OCI-LY7 (cell line): ENCODE results near the gene APOL3. TPM values are rescaled to one million over a fixed set of nuclear protein-coding genes. Genes with fewer than 3 reads are reported as not detected.
A peak's percentile ranks its signal among the peaks of the same experiment; 100 is the strongest.

Experiments used
- BruUV-seq: library from RNA; stranded (reverse); fragments of 400-500 nt; replicated peaks from 2 replicates; lab custom pipeline; 2021; lab: Mats Ljungman, UMichigan
- CTCF ChIA-PET: fragments of 300-600 bp; sonication (Branson Sonifier 250); formaldehyde crosslinking; loops from one replicate; lab custom pipeline; 2022; ENCODE audit warnings: antibody characterized with exemption; ENCODE audit not compliant: unreplicated experiment; lab: Charles Lee
- POLR2A ChIA-PET: fragments of 300-600 bp; sonication (Branson Sonifier 250); formaldehyde crosslinking; loops from one replicate; lab custom pipeline; 2022; ENCODE audit warnings: antibody characterized with exemption; lab: Charles Lee
- DNase-seq: peaks from one replicate; pipeline ENCODE4 v3.0.0-alpha.2; 2015; ENCODE audit warnings: low spot score
- H2AFZ ChIP-seq: fragments of 200-600 bp; sonication (generic), shearing (Covaris generic); 2 replicates; pipeline ENCODE4 v1.6.1; 2014; ENCODE audit warnings: mild to moderate bottlenecking, antibody characterized with exemption, low read length, moderate library complexity
- H3K27ac ChIP-seq: fragments of 200-600 bp; sonication (generic); 2 replicates; pipeline ENCODE4 v1.5.1; 2014; ENCODE audit warnings: mixed run types, low read depth, mild to moderate bottlenecking, moderate library complexity, low read length, inconsistent platforms; ENCODE audit not compliant: poor library complexity, severe bottlenecking
- H3K36me3 ChIP-seq: fragments of 200-600 bp; sonication (generic); 2 replicates; pipeline ENCODE4 v1.6.1; 2014; ENCODE audit warnings: mild to moderate bottlenecking, antibody characterized with exemption, low read length, moderate library complexity, mixed read lengths; ENCODE audit not compliant: insufficient read depth
- H3K4me1 ChIP-seq: fragments of 200-600 bp; sonication (generic); 2 replicates; pipeline ENCODE4 v1.5.1; 2014; ENCODE audit warnings: mild to moderate bottlenecking, low read length; ENCODE audit not compliant: insufficient read depth, poor library complexity, severe bottlenecking
- H3K4me2 ChIP-seq: fragments of 200-600 bp; sonication (generic); 2 replicates; pipeline ENCODE4 v1.6.1; 2014; ENCODE audit warnings: mild to moderate bottlenecking, low read length
- H3K4me3 ChIP-seq: fragments of 200-600 bp; sonication (generic); 2 replicates; pipeline ENCODE4 v1.5.1; 2014; ENCODE audit warnings: mild to moderate bottlenecking, low read depth, low read length; ENCODE audit not compliant: poor library complexity, severe bottlenecking
- H3K79me2 ChIP-seq: fragments of 200-600 bp; sonication (generic); 2 replicates; pipeline ENCODE4 v1.6.1; 2016; ENCODE audit warnings: low read depth, mild to moderate bottlenecking, low read length, moderate library complexity, mixed read lengths; ENCODE audit not compliant: insufficient read depth
- H3K9me2 ChIP-seq: fragments of 200-600 bp; sonication (generic); 2 replicates; pipeline ENCODE4 v1.6.1; 2016; ENCODE audit warnings: mild to moderate bottlenecking, low read length, mixed read lengths; ENCODE audit not compliant: insufficient read depth
- H3K9me3 ChIP-seq: fragments of 200-600 bp; sonication (generic); 2 replicates; pipeline ENCODE4 v1.6.1; 2014; ENCODE audit warnings: mild to moderate bottlenecking, mixed run types, low read length, mixed read lengths
- H4K20me1 ChIP-seq: fragments of 200-600 bp; sonication (generic); 2 replicates; pipeline ENCODE4 v1.6.1; 2014; ENCODE audit warnings: mild to moderate bottlenecking, antibody characterized with exemption, low read length, moderate library complexity, mixed read lengths; ENCODE audit not compliant: insufficient read depth
- CTCF ChIP-seq: fragments of 200-600 bp; sonication (generic); conservative IDR thresholded peaks from 2 replicates; pipeline ENCODE4 v1.5.1; 2014; ENCODE audit warnings: mild to moderate bottlenecking, antibody characterized with exemption, low read length, moderate library complexity, mixed read lengths
- EZH2phosphoT487 ChIP-seq: fragments of 200-600 bp; sonication (generic); IDR thresholded peaks from 2 replicates; pipeline ENCODE4 v1.6.1; 2018; ENCODE audit warnings: low read depth, borderline replicate concordance, mild to moderate bottlenecking, mixed run types, antibody characterized with exemption, low read length, moderate library complexity, mixed read lengths
- intact Hi-C: fragments of 100-400 bp; cut with micrococcal nuclease; formaldehyde crosslinking; loops from one replicate; pipeline ENCODE4 v1.10.0; 2022; ENCODE audit not compliant: unreplicated experiment
- total RNA-seq, 2 experiments: library from RNA; depleted of rRNA in 1 of 2; stranded (reverse); fragments of >200 nt in 1 of 2; shearing (Covaris generic) in 1 of 2; gene quantifications; 2 replicates each; pipeline ENCODE4 v1.2.3, GENCODE V29; 2014 to 2022

APOL3 gene
- total RNA-seq, 2 experiments from 2014 or later = 10.7 to 19.6 TPM

- BruUV-seq = no TSS peak
- Histone ChIP-seq H3K27ac (no peak overlapping the region), H3K4me1 (peaks cover 12% of the 10 kb centered on the region), H2AFZ (no peak overlapping the region; the same call in 1 of the 2 replicates), H3K4me2 (peak overlapping the region; percentile 43; the same call in 1 of the 2 replicates), H3K4me3 (no peak overlapping the region), H4K20me1 (no peaks in the 10 kb centered on the region), H3K79me2 (no peaks in the 10 kb centered on the region), H3K36me3 (no peaks in the 10 kb centered on the region), H3K9me2 (no peaks in the 10 kb centered on the region), H3K9me3 (no peaks in the 10 kb centered on the region)
- DNase-seq = no peak
- CTCF ChIA-PET = no interaction called here
- POLR2A ChIA-PET = interaction anchor here (1.0 kb wide), 1 partner anchor 21 kb away, joined by 4 read pairs; no protein-coding TSS in a partner anchor
- TF ChIP-seq CTCF (no peak), EZH2phosphoT487 (no peak)
- intact Hi-C loops = loop anchor here (2.0 kb wide), 1 partner anchor 24 kb away; no protein-coding TSS in a partner anchor
Measured at GRCh38 chr22:36196254-36197064, 35.9 kb upstream of the APOL3 start.

GRCh38 chr22:36194971-36195370 lies 34.4 kb upstream of the APOL3 start:
- Histone ChIP-seq H3K79me2 (no peaks in the 10 kb centered on the region), H4K20me1 (no peaks in the 10 kb centered on the region), H3K4me2 (no peak overlapping the region), H3K9me2 (no peaks in the 10 kb centered on the region), H3K4me3 (no peak overlapping the region), H2AFZ (no peak overlapping the region), H3K27ac (no peak overlapping the region), H3K9me3 (no peaks in the 10 kb centered on the region), H3K4me1 (peaks cover 12% of the 10 kb centered on the region), H3K36me3 (no peaks in the 10 kb centered on the region)
- DNase-seq = peak; percentile 58
- CTCF ChIA-PET = no interaction called here
- intact Hi-C loops = loop anchor here (2.0 kb wide), 1 partner anchor 82 kb away; no protein-coding TSS in a partner anchor
- BruUV-seq = no TSS peak
- POLR2A ChIA-PET = no interaction called here
- TF ChIP-seq CTCF (peak; percentile 85), EZH2phosphoT487 (no peak)

GRCh38 chr22:36194385-36194784 lies 33.8 kb upstream of the APOL3 start:
- intact Hi-C loops = loop anchor here (2.0 kb wide), 1 partner anchor 82 kb away; no protein-coding TSS in a partner anchor
- no TSS peak for BruUV-seq
- ChIA-PET CTCF (no interaction called here), POLR2A (no interaction called here)
- no peak for DNase-seq
- no peaks in the 10 kb centered on the region for H3K36me3 ChIP-seq
- H3K9me2 ChIP-seq = no peaks in the 10 kb centered on the region
- peaks cover 12% of the 10 kb centered on the region for H3K4me1 ChIP-seq
- H4K20me1 ChIP-seq = no peaks in the 10 kb centered on the region
- no peaks in the 10 kb centered on the region for H3K9me3 ChIP-seq
- no peak for TF ChIP-seq EZH2phosphoT487
- TF ChIP-seq CTCF = no peak
- H3K79me2 ChIP-seq = no peaks in the 10 kb centered on the region
- H3K27ac ChIP-seq = no peak overlapping the region
- no peak overlapping the region for H3K4me3 ChIP-seq
- H2AFZ ChIP-seq = no peak overlapping the region
- no peak overlapping the region for H3K4me2 ChIP-seq
